Activated CD4-positive, alpha-beta T cell treated with anti-CD3 and anti-CD28 coated beads, Interleukin-2, amount 50 U/mL, for 48 hours (primary cell): ENCODE measurements around the gene STAT4.
"Not testable (repeated sequence)": the region's sequence is repeated elsewhere in the genome, so short reads cannot be mapped to it uniquely, and the experiment has no call there.

Experiments used
- DNase-seq, 2 experiments: peaks; one replicate each; pipeline ENCODE4 v3.0.0-alpha.2; 2020

STAT4 gene

GRCh38 chr2:191012845-191013681, 137.7 kb downstream of the STAT4 start:
- no peak for DNase-seq

- no peak for DNase-seq
Measured at GRCh38 chr2:191012346-191012745, 138.4 kb downstream of the STAT4 start.

DNA sequence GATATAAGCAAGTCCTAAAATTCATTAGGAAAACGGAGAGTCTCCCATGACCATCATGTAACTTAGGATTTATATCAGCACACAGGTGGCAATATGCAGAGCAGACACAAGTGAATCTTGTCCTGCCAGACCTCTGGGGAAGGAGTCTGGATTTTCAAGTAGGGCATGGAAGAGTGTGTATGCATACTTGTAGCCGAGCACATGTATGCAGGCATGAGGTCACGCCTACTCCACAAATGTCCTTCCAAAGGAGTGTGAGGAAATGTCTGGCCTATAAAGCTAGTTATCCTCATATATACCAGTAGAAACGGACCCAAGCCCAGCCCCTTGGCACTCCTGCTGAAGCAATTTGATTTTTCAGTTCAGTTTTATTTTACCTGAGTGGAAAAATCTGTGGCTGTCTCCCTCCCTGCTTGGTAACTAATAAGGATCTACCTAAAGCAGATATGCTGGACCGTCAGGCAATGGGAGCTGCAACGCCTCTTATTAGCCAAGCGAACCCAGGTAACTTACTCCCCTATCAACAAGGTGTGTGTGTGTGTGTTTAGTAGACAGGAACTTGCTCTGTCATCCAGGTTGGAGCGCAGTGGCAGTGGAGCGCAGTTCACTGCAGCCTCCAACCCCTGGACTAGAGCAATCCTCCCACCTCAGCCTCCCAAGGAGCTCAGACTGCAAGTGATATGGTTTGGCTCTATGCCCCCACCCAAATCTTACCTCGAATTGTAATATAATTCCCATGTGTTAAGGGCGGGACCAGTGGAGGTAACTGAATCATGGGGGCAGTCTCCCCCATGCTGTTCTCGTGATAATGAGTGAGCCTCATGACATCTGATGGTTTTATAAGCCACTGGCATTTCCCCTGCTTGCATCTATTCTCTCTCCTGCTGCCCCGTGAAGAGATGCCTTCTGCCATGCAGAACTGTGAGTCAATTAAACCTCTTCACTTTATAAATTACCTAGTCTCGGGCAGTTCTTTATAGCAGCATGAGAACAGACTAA, 139.6 kb downstream of the STAT4 start:
- DNase-seq = no peak

DNA sequence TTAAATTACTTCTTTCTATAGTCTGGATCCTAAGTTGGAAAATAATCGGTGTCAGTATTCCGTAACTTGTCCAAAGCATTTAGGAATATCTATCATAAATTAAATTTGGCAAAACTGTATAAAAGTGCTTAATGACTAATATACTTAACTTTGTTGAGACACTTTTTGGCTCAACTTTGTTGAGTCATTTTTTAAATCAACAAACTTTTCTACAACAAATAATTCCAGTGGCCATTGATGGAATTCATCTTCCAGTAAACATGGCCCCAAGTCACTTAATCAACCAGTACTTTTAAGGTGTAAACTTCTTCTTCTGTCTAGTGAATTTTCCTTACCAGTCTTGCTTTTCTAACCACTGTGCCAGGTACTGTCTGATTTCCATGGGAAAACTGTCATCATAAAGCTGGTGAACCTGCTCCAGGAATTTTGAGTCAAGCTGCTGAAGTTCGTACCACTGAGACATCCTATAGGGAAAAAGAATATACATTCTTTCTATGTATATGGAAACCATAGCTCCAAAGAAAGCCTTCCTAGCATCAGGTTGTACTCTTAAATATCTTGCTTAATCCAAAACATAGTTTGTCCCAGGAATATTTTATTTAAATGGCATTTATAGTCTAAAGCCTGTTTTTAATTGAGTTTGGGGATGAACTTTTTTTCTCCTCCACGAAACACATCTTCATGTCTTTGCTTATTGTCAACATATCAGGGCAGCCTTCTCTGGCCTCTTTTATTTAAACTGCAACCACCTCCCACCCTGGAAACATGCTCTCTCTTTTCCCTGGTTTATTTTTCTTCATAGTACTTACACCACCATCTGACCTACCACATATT, 141.0 kb downstream of the STAT4 start:
- no peak for DNase-seq

DNA sequence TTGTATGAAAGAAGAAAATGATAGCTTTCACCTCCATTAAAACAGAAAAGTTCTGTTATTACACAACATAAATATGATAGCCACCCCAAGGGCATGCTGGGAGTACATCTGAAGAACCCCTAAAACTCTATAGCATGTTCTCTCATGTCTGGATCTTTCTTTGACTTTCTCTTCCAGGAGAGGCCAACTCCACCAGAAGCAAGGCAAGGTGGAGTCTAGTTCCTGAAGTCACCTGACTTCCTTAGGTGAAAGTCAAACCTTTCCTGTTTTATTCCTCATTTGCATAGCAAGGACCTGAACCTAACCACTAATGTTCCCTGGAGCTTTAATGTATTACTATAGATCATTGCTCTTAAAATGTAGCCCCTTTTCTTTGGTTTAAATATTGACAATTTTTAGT, 142.5 kb downstream of the STAT4 start:
- no peak for DNase-seq

DNA sequence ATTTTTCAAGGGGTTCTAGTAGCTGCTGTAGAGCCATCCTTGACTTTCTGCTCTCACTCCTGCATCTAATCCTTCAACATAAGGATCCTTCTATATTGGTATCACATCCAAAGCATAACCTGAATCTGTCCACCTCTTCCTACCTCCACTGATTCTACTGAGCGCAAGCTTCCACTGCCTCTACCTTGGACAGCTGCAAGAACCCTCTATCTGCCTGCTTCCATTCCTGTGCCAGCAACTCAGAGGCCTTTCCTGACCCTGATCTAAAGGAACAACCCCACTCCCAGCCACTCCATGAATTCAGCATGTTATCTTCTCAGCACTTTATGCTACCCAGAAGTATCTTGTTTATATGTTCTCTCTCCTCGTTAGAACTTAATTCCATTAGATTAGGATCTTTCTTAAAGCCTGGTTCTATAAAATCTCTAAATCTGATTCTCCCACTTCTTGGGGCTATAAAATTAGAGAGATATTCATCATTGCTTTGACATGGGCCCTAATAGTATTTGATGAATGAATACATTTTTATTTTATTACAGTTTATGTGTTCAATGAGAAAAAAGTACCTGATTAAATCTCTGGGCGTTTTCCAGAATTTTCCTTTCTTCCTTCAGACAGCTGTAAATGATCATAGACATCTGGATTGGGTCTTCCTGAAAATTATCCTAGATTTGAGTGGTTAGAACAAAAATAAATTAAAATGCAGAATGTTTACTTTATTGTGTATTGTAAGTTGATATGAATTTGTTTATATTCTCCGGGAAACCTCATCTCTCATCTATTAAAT, 143.6 kb downstream of the STAT4 start:
- no peak for DNase-seq

GRCh38 chr2:191006297-191006696, 144.5 kb downstream of the STAT4 start:
- DNase-seq = no peak

DNA sequence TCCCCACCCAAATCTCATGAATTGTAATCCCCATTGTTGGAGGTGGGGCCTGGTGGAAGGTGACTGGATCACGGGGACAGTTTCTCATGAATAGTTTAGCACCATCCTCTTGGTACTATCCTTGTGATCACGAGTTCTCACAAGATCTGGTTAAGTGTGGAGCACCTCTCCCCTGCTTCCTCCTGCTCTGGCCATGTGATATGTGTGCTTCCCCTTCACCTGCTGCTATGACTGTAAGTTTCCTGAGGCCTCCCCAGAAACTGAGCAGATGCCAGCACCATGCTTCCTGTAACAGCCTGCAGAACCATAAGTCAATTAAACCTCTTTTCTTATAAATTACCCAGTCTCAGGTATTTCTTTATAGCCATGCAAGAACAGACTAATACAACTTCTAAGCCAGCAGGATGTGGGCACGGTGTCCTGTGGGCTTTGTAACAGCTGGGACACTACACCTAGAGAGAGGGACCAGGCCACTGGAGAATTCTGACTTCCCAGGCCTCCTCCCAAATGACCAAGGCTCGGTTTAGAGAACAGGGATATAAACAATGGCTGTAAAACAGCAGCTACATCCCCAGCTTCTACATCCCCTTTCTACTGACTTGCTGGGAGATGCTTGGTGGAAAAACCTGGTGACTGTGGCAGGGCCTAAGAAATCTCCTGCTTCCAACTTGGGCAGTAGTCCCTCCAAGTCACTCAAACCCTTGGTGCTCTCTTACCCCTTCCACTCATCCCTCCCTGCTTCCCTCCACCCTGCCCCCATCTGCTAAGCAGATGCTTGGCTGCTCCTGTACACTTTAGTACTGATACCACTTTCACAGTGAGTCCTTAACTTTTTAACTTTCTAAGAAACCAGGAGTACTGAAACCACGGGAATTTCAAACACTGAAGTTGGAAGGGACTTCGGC, 147.1 kb downstream of the STAT4 start:
- no peak for DNase-seq

- no peak for DNase-seq
Measured at GRCh38 chr2:191001624-191002023, 149.2 kb downstream of the STAT4 start.

GRCh38 chr2:191001032-191001431, 149.8 kb downstream of the STAT4 start:
- no peak for DNase-seq

DNA sequence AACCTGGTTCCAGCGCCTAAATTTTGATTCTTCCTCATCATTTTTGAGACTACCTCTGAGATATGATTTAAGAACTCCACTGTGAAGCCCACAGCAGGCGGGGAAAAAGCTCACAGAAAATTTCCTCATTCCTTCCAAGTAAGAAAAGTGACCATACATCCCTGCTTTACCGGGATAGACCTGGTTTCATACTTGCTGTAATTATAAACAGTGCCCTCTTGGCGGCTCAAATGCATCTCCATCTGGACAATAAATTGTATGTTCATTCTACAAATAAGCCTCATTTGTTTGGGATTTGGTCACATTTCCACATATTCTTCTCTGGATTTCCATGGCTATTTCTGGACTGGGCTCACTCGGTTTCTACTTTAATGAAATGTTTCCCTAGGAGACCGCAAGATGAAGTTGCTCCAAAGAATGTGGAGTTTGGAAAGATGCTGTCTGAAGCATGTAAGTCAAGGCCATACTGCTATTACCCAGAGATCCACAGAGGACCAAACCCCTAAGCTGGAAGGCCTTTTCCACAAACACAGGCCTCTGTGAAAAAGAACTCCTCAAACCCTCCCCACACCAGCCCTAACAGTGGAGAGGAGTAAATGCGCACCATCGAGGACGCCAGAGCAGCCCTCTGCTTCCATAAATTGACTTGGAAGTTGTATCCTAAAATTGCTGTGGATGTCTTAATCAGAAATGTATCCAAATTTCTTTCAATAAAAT, 150.7 kb downstream of the STAT4 start:
- DNase-seq = no peak

- no peak for DNase-seq
Measured at GRCh38 chr2:190999058-190999457, 151.7 kb downstream of the STAT4 start.

DNA sequence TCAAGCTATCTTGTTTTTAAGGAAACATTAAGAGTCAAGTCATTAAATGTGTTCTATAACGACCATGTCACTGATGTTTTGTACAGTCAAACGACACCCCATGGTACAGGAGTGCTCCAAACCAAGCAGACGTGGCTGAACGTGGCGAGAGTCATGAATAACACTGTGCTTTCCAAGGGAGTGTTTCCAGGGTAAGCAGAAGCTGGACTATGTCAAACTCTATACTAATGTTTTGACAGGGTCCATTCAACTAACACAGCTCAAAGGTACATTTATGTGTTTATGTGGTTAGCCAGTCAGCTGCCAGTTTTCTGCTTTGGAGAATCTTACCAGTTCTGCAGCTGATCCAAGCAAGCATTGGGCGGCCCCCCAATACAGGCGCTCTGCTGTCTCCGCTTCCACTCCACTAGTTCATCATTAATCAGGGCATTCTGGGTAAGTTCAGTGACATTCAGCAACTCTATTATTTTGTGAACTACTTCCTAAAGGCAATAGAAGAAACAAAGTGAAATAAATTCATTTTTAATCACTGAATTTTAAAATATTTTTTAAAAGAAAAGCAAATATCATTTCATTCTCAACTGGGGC, 153.2 kb downstream of the STAT4 start:
- no peak for DNase-seq

DNA sequence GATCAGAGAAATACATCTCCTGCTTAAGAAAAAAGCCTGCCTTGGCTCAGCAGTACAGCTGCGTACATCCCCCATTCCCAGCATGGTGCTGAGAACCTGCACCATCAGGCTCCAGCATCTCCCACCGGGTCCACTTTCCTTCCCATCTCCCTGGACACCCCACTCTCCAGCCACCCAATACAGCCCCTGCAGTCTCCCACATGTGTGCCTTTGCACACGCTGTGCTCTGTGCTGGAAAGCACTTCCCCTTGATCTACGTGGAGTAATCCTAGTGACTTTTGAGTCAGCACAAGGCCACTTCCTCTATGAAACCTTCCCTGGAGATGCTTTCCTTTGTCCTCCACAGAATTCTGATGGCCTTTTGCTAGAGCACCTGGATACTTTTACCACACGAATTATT, 153.8 kb downstream of the STAT4 start:
- DNase-seq = no peak

DNA sequence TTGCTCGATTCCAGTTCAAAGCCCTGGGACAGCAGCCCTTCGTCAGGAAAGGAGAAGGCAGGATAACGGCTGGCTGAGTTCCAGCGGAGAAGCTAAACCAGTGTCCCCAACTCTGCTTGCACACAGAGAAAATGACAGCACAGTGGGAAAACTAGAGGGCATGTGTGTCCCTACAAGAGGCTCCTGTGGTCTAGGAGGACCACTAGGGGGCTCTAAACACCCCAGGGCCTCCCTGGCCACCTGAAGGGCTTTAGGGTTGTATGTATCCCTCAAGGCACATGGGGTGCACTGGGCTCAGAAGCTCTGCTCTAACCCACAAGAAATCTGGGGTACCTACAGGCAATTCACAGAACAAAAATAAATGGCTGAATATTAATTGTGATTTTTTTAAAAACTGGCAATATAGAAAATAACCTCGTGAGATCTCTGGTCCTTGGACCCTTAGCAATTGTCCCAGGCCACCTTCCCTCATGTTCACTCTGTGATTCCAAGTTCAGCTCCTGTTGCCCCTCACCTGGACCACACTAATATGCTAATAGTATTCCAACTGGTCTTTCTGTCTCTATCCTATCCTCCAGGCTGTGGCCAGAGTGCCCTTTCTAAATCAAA, 154.4 kb downstream of the STAT4 start:
- no peak for DNase-seq

DNA sequence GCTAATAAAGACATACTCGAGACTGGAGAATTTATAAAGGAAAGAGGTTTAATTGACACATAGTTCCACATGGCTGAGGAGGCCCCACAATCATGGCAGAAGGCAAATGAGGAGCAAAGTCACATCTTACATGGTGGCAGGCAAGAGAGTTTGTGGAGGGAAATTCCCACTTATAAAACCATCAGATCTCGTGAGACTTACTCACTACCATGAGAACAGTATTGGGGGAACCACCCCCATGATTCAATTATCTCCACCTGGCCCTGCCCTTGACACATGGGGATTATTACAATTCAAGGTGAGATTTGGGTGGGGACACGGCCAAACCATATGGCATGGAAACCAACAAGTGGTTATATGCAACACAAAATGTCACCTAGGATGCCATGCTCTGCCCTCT, 155.5 kb downstream of the STAT4 start:
- DNase-seq = not testable (repeated sequence)

- no peak for DNase-seq
Measured at GRCh38 chr2:190994148-190994547, 156.6 kb downstream of the STAT4 start.

GRCh38 chr2:190993292-190993643, 157.5 kb downstream of the STAT4 start:
- DNase-seq = no peak

GRCh38 chr2:190990132-190990531, 160.7 kb downstream of the STAT4 start:
- no peak for DNase-seq
